ENCODE results near the gene USP40.

DNA sequence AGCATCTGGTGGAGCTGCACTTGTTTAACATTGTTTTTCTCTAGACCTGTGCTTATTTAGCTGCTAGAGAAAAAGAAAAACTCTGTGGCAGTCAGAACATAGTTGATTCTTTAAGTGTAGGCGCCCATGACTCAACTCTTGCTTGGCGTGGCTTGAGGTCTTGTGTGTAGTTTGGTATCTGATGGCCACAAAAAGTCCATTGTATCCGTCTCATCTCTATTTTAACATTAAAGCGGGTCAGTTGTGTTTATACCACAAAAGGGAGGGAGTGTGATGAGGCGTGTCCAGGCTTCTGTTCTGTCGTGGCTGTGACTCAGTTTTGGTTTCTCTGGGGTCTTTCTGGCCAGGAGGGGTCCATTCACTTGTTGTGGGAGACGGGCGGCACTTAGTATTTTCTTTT lies 26.6 kb upstream of the USP40 start:
- TF ChIP-seq E2F5 (CRISPR knock-in tag; IDR thresholded peaks at IDR 0.05) (no peak), ZBTB1 (CRISPR knock-in tag; IDR thresholded peaks at IDR 0.05; ENCODE audit: borderline replicate concordance, low read depth) (no peak), ZNF12 (CRISPR knock-in tag; IDR thresholded peaks at IDR 0.05) (no peak), ZNF23 (CRISPR knock-in tag; IDR thresholded peaks at IDR 0.05) (no peak), ZNF77 (CRISPR knock-in tag; IDR thresholded peaks at IDR 0.05) (no peak), GABPA (tag; conservative IDR thresholded peaks at IDR 0.05; ENCODE audit: low read depth) (no peak), BHLHE40 (IDR thresholded peaks at IDR 0.05; ENCODE audit: low read length) (no peak), HOMEZ (CRISPR knock-in tag; IDR thresholded peaks at IDR 0.05) (no peak)
